Ishikawa (cell line): ENCODE results near the gene KRT35.

Source experiments
- CEBPB ChIP-seq: IDR thresholded peaks from 2 replicates; pipeline ENCODE4 v1.6.1; 2012
- CREB1 ChIP-seq: IDR thresholded peaks from 2 replicates; pipeline ENCODE4 v1.6.1; 2012; ENCODE audit warnings: low read depth
- EGR1 ChIP-seq: IDR thresholded peaks from 2 replicates; pipeline ENCODE4 v1.6.1; 2012
- EP300 ChIP-seq: IDR thresholded peaks from 2 replicates; pipeline ENCODE4 v1.6.1; 2012; ENCODE audit warnings: borderline replicate concordance
- FOXM1 ChIP-seq: IDR thresholded peaks from 2 replicates; pipeline ENCODE4 v1.6.1; 2012; ENCODE audit warnings: low read depth, borderline replicate concordance
- MAX ChIP-seq: IDR thresholded peaks from 2 replicates; pipeline ENCODE4 v1.6.1; 2012
- NFIC ChIP-seq: IDR thresholded peaks from 2 replicates; pipeline ENCODE4 v1.6.1; 2012
- RAD21 ChIP-seq: IDR thresholded peaks from 2 replicates; pipeline ENCODE4 v1.6.1; 2012; ENCODE audit warnings: low read depth
- REST ChIP-seq: IDR thresholded peaks from 2 replicates; pipeline ENCODE4 v1.6.1; 2012; ENCODE audit warnings: low read depth, mild to moderate bottlenecking
- TAF1 ChIP-seq: IDR thresholded peaks from 2 replicates; pipeline ENCODE4 v1.6.1; 2012; ENCODE audit warnings: low read depth, mild to moderate bottlenecking
- TCF12 ChIP-seq: IDR thresholded peaks from 2 replicates; pipeline ENCODE4 v1.6.1; 2012; ENCODE audit warnings: low read depth
- TEAD4 ChIP-seq: IDR thresholded peaks from 2 replicates; pipeline ENCODE4 v1.6.1; 2012
- USF1 ChIP-seq: IDR thresholded peaks from 2 replicates; pipeline ENCODE4 v1.6.1; 2012
- YY1 ChIP-seq: IDR thresholded peaks from 2 replicates; pipeline ENCODE4 v1.6.1; 2012; ENCODE audit warnings: low read depth
- ZBTB7A ChIP-seq: IDR thresholded peaks from 2 replicates; pipeline ENCODE4 v1.6.1; 2012; ENCODE audit warnings: low read depth

KRT35 gene

DNA sequence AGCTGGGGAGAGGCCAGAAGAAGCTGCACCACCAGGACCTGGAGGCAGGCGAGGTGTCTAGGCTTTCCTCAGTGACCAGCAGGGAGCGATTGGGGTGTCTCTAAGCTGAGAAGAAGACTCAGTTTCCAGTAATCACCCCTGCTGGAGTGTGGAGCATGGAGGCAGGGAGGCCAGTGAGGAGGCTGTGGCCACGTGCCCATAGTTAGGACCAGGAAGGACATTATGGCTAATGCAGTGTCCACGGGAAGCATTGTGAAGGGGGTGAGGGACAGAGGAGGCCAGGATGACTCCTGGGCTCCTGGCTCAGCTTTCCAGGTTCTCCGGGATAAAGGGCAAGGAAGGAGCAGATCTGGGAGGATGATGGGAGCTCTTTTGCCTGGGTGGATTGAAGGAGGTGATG is 18.8 kb upstream of the KRT35 start:
- TF ChIP-seq CREB1: no peak
- no peak for TF ChIP-seq FOXM1
- no peak for TF ChIP-seq TAF1
- no peak for TF ChIP-seq YY1
- no peak for TF ChIP-seq ZBTB7A
- no peak for TF ChIP-seq USF1
- TF ChIP-seq EP300: no peak
- no peak for TF ChIP-seq TCF12
- TF ChIP-seq NFIC: no peak

DNA sequence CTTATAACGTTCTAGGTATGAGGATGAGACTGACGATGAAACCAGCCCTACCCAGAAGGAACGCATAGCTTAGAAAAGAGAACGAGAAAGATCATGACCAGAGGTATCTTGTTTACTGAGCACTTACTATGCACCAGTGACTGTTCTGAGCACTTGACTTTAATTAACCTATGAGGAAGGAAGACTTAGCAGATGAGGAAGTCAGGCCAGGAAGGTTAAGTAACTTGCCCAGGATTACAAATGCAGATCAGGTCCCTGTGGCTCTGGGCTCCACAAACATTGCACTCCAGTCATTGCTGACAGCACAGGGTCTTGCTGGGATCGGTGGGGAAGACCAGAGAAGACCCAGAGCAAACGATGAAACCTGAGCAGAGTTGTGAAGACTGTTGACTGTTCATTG is 17.3 kb upstream of the KRT35 start:
- TF ChIP-seq TAF1 (no peak), RAD21 (no peak), MAX (no peak), TCF12 (no peak), CREB1 (no peak), ZBTB7A (no peak), EP300 (no peak), FOXM1 (no peak), NFIC (no peak), USF1 (no peak), EGR1 (no peak), CEBPB (no peak), TEAD4 (no peak), REST (no peak), YY1 (no peak)

DNA sequence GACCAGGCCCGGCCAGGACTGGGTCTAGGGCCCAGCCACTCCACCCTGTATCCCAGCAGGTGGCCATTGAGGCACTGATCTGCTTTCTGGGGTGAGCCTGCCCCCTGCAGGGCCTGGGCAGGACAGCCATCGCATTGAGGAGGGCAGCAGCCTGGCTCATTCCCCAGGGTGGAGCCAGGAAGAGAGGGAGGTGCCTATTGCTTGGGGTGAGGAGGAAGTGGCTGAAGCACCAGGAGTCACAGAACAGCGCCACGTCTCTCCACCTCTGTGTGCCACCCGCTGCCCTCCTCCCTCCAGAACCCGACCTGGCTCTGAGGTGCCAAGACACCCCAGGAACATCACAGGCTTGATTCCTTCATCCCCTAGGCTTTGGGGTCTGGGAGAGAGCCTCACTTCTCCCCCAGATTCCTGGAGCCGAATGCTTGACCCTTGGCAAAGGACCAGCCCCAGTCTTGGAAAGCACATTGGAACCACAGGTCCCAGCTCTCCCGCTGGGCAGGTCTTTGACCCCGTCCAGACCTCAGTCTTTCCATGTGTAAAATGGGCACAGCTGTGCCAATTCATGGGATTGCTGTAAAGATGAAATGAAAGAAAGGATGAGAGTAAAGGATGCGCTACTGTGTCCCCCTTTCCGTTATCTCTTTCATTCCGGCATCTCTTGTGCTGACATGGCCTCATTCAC is 16.0 kb upstream of the KRT35 start:
- TF ChIP-seq YY1: 0 out of 2 replicates have a peak, but pooled peaks have one; percentile 53
- TF ChIP-seq REST: 0 out of 2 replicates have a peak, but pooled peaks have one; percentile 5
- no peak for TF ChIP-seq USF1
- peak; percentile 89 for TF ChIP-seq RAD21
- TF ChIP-seq NFIC: no peak

GRCh38 chr17:41494524-41494923 is 13.6 kb upstream of the KRT35 start:
- TF ChIP-seq EP300: no peak
- TF ChIP-seq TCF12: no peak
- no peak for TF ChIP-seq MAX
- TF ChIP-seq CEBPB: no peak
- no peak for TF ChIP-seq TEAD4
- no peak for TF ChIP-seq ZBTB7A
- no peak for TF ChIP-seq CREB1
- no peak for TF ChIP-seq FOXM1
- no peak for TF ChIP-seq NFIC
- no peak for TF ChIP-seq EGR1
- no peak for TF ChIP-seq YY1
- no peak for TF ChIP-seq REST
